Heart left ventricle (tissue), 13 donors: ENCODE results near the gene CASS4.

ENCODE experiments used
- POLR2A ChIP-seq, 2 donors: fragments of 450-650 bp; IDR thresholded peaks; one replicate each; pipeline ENCODE4 v1.6.1; 2017; ENCODE audit warnings: antibody characterized with exemption in 2 of 2, mild to moderate bottlenecking in 2 of 2, moderate library complexity in 2 of 2
- TF ChIP-seq, protein P1 (sequence below), 12 donors: fragments of 200-600 bp; sonication (generic) in 4 of 12; IDR thresholded peaks; one replicate each; pipeline versions ENCODE4 v1.5.0 to v1.8.0; 2018 to 2022; ENCODE audit warnings: antibody characterized with exemption in 12 of 12, mild to moderate bottlenecking in 5 of 12
- donor health status: ischemic (EF 13 %, LVEDD 7.1; RV severe dilation, severe dysfunction).
- donor health status: DM: no; HTN: yes; CAD: no.
- donor health status: DM: no; HTN: no; CAD: no.
- donor health status: ischemic (EF 25% LVEDD 6.9; RV normal size, moderate dysfunction).
- donor health status: ischemic (EF 25% LVEDD 5.7; RV mildly dilated, moderate dysfunction).
- donor health status: ischemic (EF 35%, LVEDD 5.7; RV mildly dilated, moderate dysfunction).
- donor health status: nonischemic (EF 11% LVEDD 7.7; RV severe dilation, severe dysfunction).
- donor health status: DM: yes; HTN: yes; CAD: no.
- donor health status: PGD.
- donor health status: ischemic (EF 29% LVEDD 5.4; RV normal size, mild dysfunction).
- donor health status: nonischemic (EF 23%, LVEDD 6.1; RV moderate dilation, normal function).

DNA sequence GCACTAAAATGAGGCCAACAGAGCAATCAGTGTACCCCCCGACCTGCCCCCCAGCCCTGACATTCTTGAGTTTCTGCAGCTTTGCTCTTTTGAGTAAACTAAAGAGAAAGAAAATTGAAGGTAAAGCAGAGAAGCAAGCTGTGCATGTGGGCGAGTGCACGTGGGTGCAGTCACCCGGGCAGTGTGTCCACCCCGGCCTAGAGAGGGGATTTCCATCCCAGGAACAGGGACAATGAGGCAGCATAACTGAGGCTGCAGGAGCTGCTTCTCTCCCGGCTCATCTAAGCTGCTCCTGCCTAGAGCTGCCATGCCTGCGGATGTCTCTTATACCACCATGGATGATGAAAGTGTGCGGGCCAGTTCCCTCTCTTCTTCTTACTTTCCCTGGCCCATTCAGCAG lies 16.8 kb downstream of the CASS4 start:
- TF ChIP-seq, protein P1, sequence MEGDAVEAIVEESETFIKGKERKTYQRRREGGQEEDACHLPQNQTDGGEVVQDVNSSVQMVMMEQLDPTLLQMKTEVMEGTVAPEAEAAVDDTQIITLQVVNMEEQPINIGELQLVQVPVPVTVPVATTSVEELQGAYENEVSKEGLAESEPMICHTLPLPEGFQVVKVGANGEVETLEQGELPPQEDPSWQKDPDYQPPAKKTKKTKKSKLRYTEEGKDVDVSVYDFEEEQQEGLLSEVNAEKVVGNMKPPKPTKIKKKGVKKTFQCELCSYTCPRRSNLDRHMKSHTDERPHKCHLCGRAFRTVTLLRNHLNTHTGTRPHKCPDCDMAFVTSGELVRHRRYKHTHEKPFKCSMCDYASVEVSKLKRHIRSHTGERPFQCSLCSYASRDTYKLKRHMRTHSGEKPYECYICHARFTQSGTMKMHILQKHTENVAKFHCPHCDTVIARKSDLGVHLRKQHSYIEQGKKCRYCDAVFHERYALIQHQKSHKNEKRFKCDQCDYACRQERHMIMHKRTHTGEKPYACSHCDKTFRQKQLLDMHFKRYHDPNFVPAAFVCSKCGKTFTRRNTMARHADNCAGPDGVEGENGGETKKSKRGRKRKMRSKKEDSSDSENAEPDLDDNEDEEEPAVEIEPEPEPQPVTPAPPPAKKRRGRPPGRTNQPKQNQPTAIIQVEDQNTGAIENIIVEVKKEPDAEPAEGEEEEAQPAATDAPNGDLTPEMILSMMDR (IDR thresholded peaks at IDR 0.05) = no peak
- TF ChIP-seq POLR2A (IDR thresholded peaks at IDR 0.05) = no peak
